Endothelial cell of umbilical vein (primary cell): ENCODE data around the gene KANK4. TPM values are rescaled to one million over a fixed set of nuclear protein-coding genes. Genes with fewer than 3 reads are reported as not detected.

Experiments used
- BruUV-seq: library from RNA; stranded (reverse); fragments of 400-500 nt; replicated peaks from 2 replicates; lab custom pipeline; 2021; lab: Mats Ljungman, UMichigan
- CTCF ChIA-PET: fragments of 300-600, 350-600 bp; sonication (Branson Sonifier 250); formaldehyde crosslinking; loops from one replicate; lab custom pipeline; 2021; ENCODE audit warnings: antibody characterized with exemption, inconsistent platforms; lab: Charles Lee
- POLR2A ChIA-PET: fragments of 300-600, 350-600 bp; sonication (Branson Sonifier 250); formaldehyde crosslinking; loops from one replicate; lab custom pipeline; 2021; ENCODE audit warnings: antibody characterized with exemption, inconsistent platforms; lab: Charles Lee
- DNase-seq: peaks from one replicate; pipeline ENCODE4 v3.0.0-alpha.2; 2011; ENCODE audit warnings: low read depth, low spot score
- FAIRE-seq: peaks from 2 replicates; lab custom pipeline; 2011; peaks lifted over from hg19 to GRCh38; lab: Jason Lieb, UNC
- H2AFZ ChIP-seq: 2 replicates; pipeline ENCODE4 v1.6.0; 2012; ENCODE audit warnings: low read depth, low read length, control low read depth, inconsistent platforms
- H3K27ac ChIP-seq: 2 replicates; pipeline ENCODE4 v1.5.1; 2011; ENCODE audit warnings: low read depth, mild to moderate bottlenecking, control low read depth, low read length, moderate library complexity; ENCODE audit not compliant: insufficient read depth
- H3K27me3 ChIP-seq, 2 experiments: 2 replicates each; pipeline versions ENCODE4 v1.6.0 to v1.6.1; 2011; ENCODE audit warnings: low read length in 2 of 2, mixed read lengths in 1 of 2; ENCODE audit not compliant: control insufficient read depth in 2 of 2, insufficient read depth in 2 of 2
- H3K36me3 ChIP-seq, 2 experiments: 2 replicates in 1 of 2; 3 replicates in 1 of 2; pipeline ENCODE4 v1.5.1; 2011; ENCODE audit warnings: low read length in 2 of 2, mild to moderate bottlenecking in 1 of 2, moderate library complexity in 1 of 2; ENCODE audit not compliant: control insufficient read depth in 2 of 2, insufficient read depth in 2 of 2; ENCODE audit errors: extremely low read depth in 1 of 2
- H3K4me1 ChIP-seq: 3 replicates; pipeline ENCODE4 v1.5.1; 2011; ENCODE audit warnings: mild to moderate bottlenecking, low read length; ENCODE audit not compliant: control insufficient read depth, insufficient read depth; ENCODE audit errors: extremely low read depth
- H3K4me2 ChIP-seq: 2 replicates; pipeline ENCODE4 v1.6.1; 2011; ENCODE audit warnings: low read length, control low read depth, mixed read lengths; ENCODE audit not compliant: insufficient read depth
- H3K4me3 ChIP-seq, 3 experiments: fragments of 200-600 bp in 1 of 3; sonication (generic), shearing (Covaris generic) in 1 of 3; replicated peaks in 1 of 3; 2 replicates each; pipeline ENCODE4 v1.5.1; 2011 to 2016; ENCODE audit warnings: control low read depth in 3 of 3, low read length in 3 of 3, mild to moderate bottlenecking in 2 of 3, inconsistent platforms in 1 of 3, low read depth in 1 of 3, moderate library complexity in 1 of 3; ENCODE audit not compliant: insufficient read depth in 1 of 3
- H3K79me2 ChIP-seq: 2 replicates; pipeline ENCODE4 v1.6.0; 2012; ENCODE audit warnings: low read length, inconsistent platforms; ENCODE audit not compliant: control insufficient read depth, insufficient read depth
- H3K9ac ChIP-seq: replicated peaks from 2 replicates; pipeline ENCODE3; 2011; ENCODE audit warnings: low read length, control low read depth; ENCODE audit not compliant: insufficient read depth; ENCODE audit errors: extremely low read depth
- H3K9me1 ChIP-seq: replicated peaks from 3 replicates; pipeline ENCODE4 v1.6.0; 2011; ENCODE audit warnings: mild to moderate bottlenecking, low read length; ENCODE audit not compliant: control insufficient read depth, insufficient read depth; ENCODE audit errors: extremely low read depth
- H3K9me3 ChIP-seq: replicated peaks from 2 replicates; pipeline ENCODE4 v1.5.1; 2012; ENCODE audit warnings: low read length, inconsistent platforms; ENCODE audit not compliant: control insufficient read depth, insufficient read depth
- H4K20me1 ChIP-seq: replicated peaks from 2 replicates; pipeline ENCODE3; 2011; ENCODE audit warnings: mild to moderate bottlenecking, low read length; ENCODE audit not compliant: control insufficient read depth, insufficient read depth; ENCODE audit errors: extremely low read depth
- CTCF ChIP-seq, 2 donors: IDR thresholded peaks; 1 replicate in 1 of 2; 2 replicates in 1 of 2; pipeline ENCODE4 v1.5.1; 2011; ENCODE audit warnings: low read length in 2 of 2, mild to moderate bottlenecking in 2 of 2, moderate library complexity in 2 of 2, control low read depth in 1 of 2, inconsistent platforms in 1 of 2, low read depth in 1 of 2; ENCODE audit not compliant: insufficient read depth in 1 of 2; ENCODE audit errors: extremely low read depth in 1 of 2
- EZH2 ChIP-seq: IDR thresholded peaks from 2 replicates; pipeline ENCODE4 v1.6.1; 2012; ENCODE audit warnings: borderline replicate concordance, low read depth, mild to moderate bottlenecking, moderate library complexity, low read length, inconsistent platforms; ENCODE audit not compliant: severe bottlenecking
- FOS ChIP-seq: IDR thresholded peaks from 2 replicates; pipeline ENCODE4 v1.6.1; 2011; ENCODE audit warnings: mild to moderate bottlenecking, low read length, moderate library complexity, borderline replicate concordance; ENCODE audit not compliant: insufficient read depth
- GATA2 ChIP-seq: IDR thresholded peaks from 2 replicates; pipeline ENCODE4 v1.7.0; 2011; ENCODE audit warnings: low read depth, mild to moderate bottlenecking, moderate library complexity, mixed read lengths, low read length; ENCODE audit not compliant: insufficient read length, insufficient read depth
- JUN ChIP-seq: IDR thresholded peaks from 2 replicates; pipeline ENCODE4 v1.6.1; 2011; ENCODE audit warnings: borderline replicate concordance, low read depth; ENCODE audit not compliant: insufficient read length, insufficient read depth
- MAX ChIP-seq: IDR thresholded peaks from 2 replicates; pipeline ENCODE4 v1.6.1; 2011; ENCODE audit not compliant: insufficient read depth, insufficient read length
- MYC ChIP-seq: IDR thresholded peaks from one replicate; pipeline ENCODE4 v1.6.1; 2011; ENCODE audit warnings: mild to moderate bottlenecking, low read depth, low read length
- POLR2A ChIP-seq: IDR thresholded peaks from 2 replicates; pipeline ENCODE4 v1.6.1; 2012; ENCODE audit warnings: low read depth, mild to moderate bottlenecking, control low read depth, low read length
- POLR2AphosphoS5 ChIP-seq: IDR thresholded peaks from 2 replicates; pipeline ENCODE4 v1.6.1; 2012; ENCODE audit warnings: low read depth, mild to moderate bottlenecking, control low read depth, low read length, moderate library complexity; ENCODE audit not compliant: insufficient read depth
- dilution Hi-C: fragments of 300-500 bp; cut with MboI; formaldehyde crosslinking; loops from one replicate; pipeline ENCODE4 v1.15.0; 2019; ENCODE audit warnings: low sequenced_read_pairs; ENCODE audit not compliant: extremely low pct_ligation_motif_present
- intact Hi-C: fragments of 100-400 bp; cut with micrococcal nuclease; formaldehyde crosslinking; loops from one replicate; pipeline ENCODE4 v1.10.0; 2022
- polyA plus RNA-seq, 4 experiments: library from polyadenylated mRNA; depleted of rRNA in 3 of 4; stranded (reverse) in 3 of 4; unstranded in 1 of 4; fragments of >200 nt; gene quantifications; 2 replicates each; pipeline versions ENCODE4 v1.2.1 to v1.2.3, GENCODE V29; 2011 to 2012; ENCODE audit warnings: missing spikeins in 1 of 4
- total RNA-seq: library from RNA; stranded (reverse); gene quantifications from 2 replicates; pipeline ENCODE4 v1.2.3, GENCODE V29; 2021

Gene KANK4
- total and polyA plus RNA-seq, 2 donors (not counting 3 experiments of a cell fraction or from before 2014, with no cell fraction given): not detected

GRCh38 chr1:62229932-62230331 is 89.3 kb downstream of the KANK4 start:
- Histone ChIP-seq H4K20me1 (no peaks in the 10 kb centered on the region), H3K27ac (no peak overlapping the region), H3K79me2 (no peaks in the 10 kb centered on the region), H3K9me3 (no peaks in the 10 kb centered on the region), H3K9ac (no peak overlapping the region), H3K36me3 (no peaks in the 10 kb centered on the region), H2AFZ (no peak overlapping the region), H3K4me2 (no peak overlapping the region), H3K4me3 (no peak overlapping the region), H3K4me1 (no peaks in the 10 kb centered on the region), H3K27me3 (no peaks in the 10 kb centered on the region), H3K9me1 (no peaks in the 10 kb centered on the region)
- POLR2A ChIA-PET: no interaction called here
- intact Hi-C loops (no loop called here), dilution Hi-C loops (no loop called here)
- BruUV-seq: no TSS peak
- no peak for DNase-seq
- TF ChIP-seq MAX: no peak
- no peak for TF ChIP-seq FOS
- TF ChIP-seq JUN: no peak
- no peak for TF ChIP-seq MYC
- no peak for TF ChIP-seq POLR2AphosphoS5
- TF ChIP-seq POLR2A: no peak
- no peak for TF ChIP-seq CTCF (IDR thresholded peaks at IDR 0.05; ENCODE audit: extremely low read depth in 1 of 2, insufficient read depth in 1 of 2, low read depth in 1 of 2, low read length in 2 of 2)
- no peak for TF ChIP-seq EZH2
- no peak for TF ChIP-seq GATA2
- CTCF ChIA-PET: no interaction called here
- no peak for FAIRE-seq
